Activated naive CD8-positive, alpha-beta T cell treated with anti-CD3 and anti-CD28 coated beads for 36 hours (primary cell): ENCODE measurements around the gene SGK1. TPM values are rescaled to one million over a fixed set of nuclear protein-coding genes. Genes with fewer than 3 reads are reported as not detected.

Experiments
- DNase-seq: peaks from one replicate; pipeline ENCODE4 v3.0.0; 2021
- H3K27ac Mint-ChIP-seq: one replicate; pipeline ENCODE4 v1.8.0; 2022; ENCODE audit warnings: mild to moderate bottlenecking, moderate library complexity, mixed read lengths
- H3K27me3 Mint-ChIP-seq: one replicate; pipeline ENCODE4 v1.8.0; 2022; ENCODE audit warnings: mild to moderate bottlenecking, mixed read lengths
- H3K36me3 Mint-ChIP-seq: one replicate; pipeline ENCODE4 v1.8.0; 2021; ENCODE audit warnings: mild to moderate bottlenecking, mixed read lengths
- H3K4me1 Mint-ChIP-seq: one replicate; pipeline ENCODE4 v1.8.0; 2021; ENCODE audit warnings: mixed read lengths
- H3K4me3 Mint-ChIP-seq: one replicate; pipeline ENCODE4 v1.8.0; 2022; ENCODE audit warnings: mild to moderate bottlenecking, moderate library complexity, mixed read lengths
- H3K9me3 Mint-ChIP-seq: one replicate; pipeline ENCODE4 v1.8.0; 2022; ENCODE audit warnings: mixed read lengths
- total RNA-seq, 2 experiments: library from RNA; stranded (reverse); gene quantifications; one replicate each; pipeline ENCODE4 v1.2.3, GENCODE V29; 2021

SGK1 gene
- total RNA-seq, 2 experiments from 2014 or later: 129 to 141 TPM

- no peaks in the 10 kb centered on the region for H3K27me3 Mint-ChIP-seq
- peaks cover 47% of the 10 kb centered on the region for H3K4me1 Mint-ChIP-seq
- H3K36me3 Mint-ChIP-seq: peaks cover 40% of the 10 kb centered on the region
- H3K4me3 Mint-ChIP-seq: peak overlapping the region; percentile 99
- peak; percentile 23 for DNase-seq
- H3K27ac Mint-ChIP-seq: peak overlapping the region; percentile 99
- no peaks in the 10 kb centered on the region for H3K9me3 Mint-ChIP-seq
Observed at GRCh38 chr6:134176264-134176975, 141.5 kb downstream of the SGK1 start.

GRCh38 chr6:134175532-134176263, 142.2 kb downstream of the SGK1 start:
- peak; percentile 60 for DNase-seq
- Mint-ChIP-seq H3K9me3 (no peaks in the 10 kb centered on the region), H3K4me1 (peaks cover 55% of the 10 kb centered on the region), H3K27ac (peak overlapping the region; percentile 97), H3K36me3 (peaks cover 47% of the 10 kb centered on the region), H3K4me3 (peak overlapping the region; percentile 99), H3K27me3 (no peaks in the 10 kb centered on the region)

GRCh38 chr6:134174672-134175531, 143.0 kb downstream of the SGK1 start:
- H3K4me1 Mint-ChIP-seq: peaks cover 61% of the 10 kb centered on the region
- H3K4me3 Mint-ChIP-seq: peak overlapping the region; percentile 99
- H3K27me3 Mint-ChIP-seq: no peaks in the 10 kb centered on the region
- H3K27ac Mint-ChIP-seq: peak overlapping the region; percentile 97
- DNase-seq: peak; percentile 92
- H3K36me3 Mint-ChIP-seq: peaks cover 52% of the 10 kb centered on the region
- H3K9me3 Mint-ChIP-seq: no peaks in the 10 kb centered on the region

GRCh38 chr6:134173936-134174671, 143.8 kb downstream of the SGK1 start:
- no peaks in the 10 kb centered on the region for H3K9me3 Mint-ChIP-seq
- H3K27me3 Mint-ChIP-seq: no peaks in the 10 kb centered on the region
- peak overlapping the region; percentile 95 for H3K27ac Mint-ChIP-seq
- DNase-seq: peak; percentile 78
- peaks cover 60% of the 10 kb centered on the region for H3K36me3 Mint-ChIP-seq
- peaks cover 64% of the 10 kb centered on the region for H3K4me1 Mint-ChIP-seq
- H3K4me3 Mint-ChIP-seq: peak overlapping the region; percentile 99

GRCh38 chr6:134173366-134173725, 144.6 kb downstream of the SGK1 start:
- Mint-ChIP-seq H3K4me3 (peak overlapping the region; percentile 99), H3K9me3 (no peaks in the 10 kb centered on the region), H3K4me1 (peaks cover 60% of the 10 kb centered on the region), H3K27ac (peak overlapping the region; percentile 95), H3K36me3 (peaks cover 68% of the 10 kb centered on the region), H3K27me3 (no peaks in the 10 kb centered on the region)
- DNase-seq: no peak

- Mint-ChIP-seq H3K27ac (peak overlapping the region; percentile 95), H3K36me3 (peaks cover 73% of the 10 kb centered on the region), H3K9me3 (no peaks in the 10 kb centered on the region), H3K4me3 (peak overlapping the region; percentile 99), H3K4me1 (peaks cover 58% of the 10 kb centered on the region), H3K27me3 (no peaks in the 10 kb centered on the region)
- no peak for DNase-seq
Observed at GRCh38 chr6:134172706-134173365, 145.1 kb downstream of the SGK1 start.

- Mint-ChIP-seq H3K9me3 (no peaks in the 10 kb centered on the region), H3K4me3 (peak overlapping the region; percentile 99), H3K27me3 (no peaks in the 10 kb centered on the region), H3K4me1 (peaks cover 53% of the 10 kb centered on the region), H3K27ac (peak overlapping the region; percentile 95), H3K36me3 (peaks cover 77% of the 10 kb centered on the region)
- no peak for DNase-seq
Observed at GRCh38 chr6:134172020-134172705, 145.7 kb downstream of the SGK1 start.

- H3K27ac Mint-ChIP-seq: peak overlapping the region; percentile 95
- peak overlapping the region; percentile 99 for H3K4me3 Mint-ChIP-seq
- H3K4me1 Mint-ChIP-seq: peaks cover 49% of the 10 kb centered on the region
- H3K27me3 Mint-ChIP-seq: no peaks in the 10 kb centered on the region
- DNase-seq: no peak
- peaks cover 77% of the 10 kb centered on the region for H3K36me3 Mint-ChIP-seq
- no peaks in the 10 kb centered on the region for H3K9me3 Mint-ChIP-seq
Observed at GRCh38 chr6:134171517-134171916, 146.4 kb downstream of the SGK1 start.

GRCh38 chr6:134170844-134171243, 147.1 kb downstream of the SGK1 start:
- Mint-ChIP-seq H3K9me3 (no peaks in the 10 kb centered on the region), H3K4me3 (peak overlapping the region; percentile 99)

GRCh38 chr6:134169871-134170486, 147.9 kb downstream of the SGK1 start:
- Mint-ChIP-seq H3K9me3 (no peaks in the 10 kb centered on the region), H3K27ac (peak overlapping the region; percentile 50), H3K4me1 (peaks cover 42% of the 10 kb centered on the region), H3K4me3 (peak overlapping the region; percentile 99), H3K27me3 (no peaks in the 10 kb centered on the region), H3K36me3 (peaks cover 73% of the 10 kb centered on the region)
- DNase-seq: no peak

More at GRCh38 chr6:134170844-134171243, 147.1 kb downstream of the SGK1 start:
- peaks cover 75% of the 10 kb centered on the region for H3K36me3 Mint-ChIP-seq
- peaks cover 45% of the 10 kb centered on the region for H3K4me1 Mint-ChIP-seq
- peak overlapping the region; percentile 49 for H3K27ac Mint-ChIP-seq
- H3K27me3 Mint-ChIP-seq: no peaks in the 10 kb centered on the region
- DNase-seq: no peak

GRCh38 chr6:134168590-134169208, 149.2 kb downstream of the SGK1 start:
- Mint-ChIP-seq H3K4me1 (peaks cover 38% of the 10 kb centered on the region), H3K4me3 (peak overlapping the region; percentile 23), H3K9me3 (no peaks in the 10 kb centered on the region), H3K27ac (peak overlapping the region; percentile 6), H3K27me3 (no peaks in the 10 kb centered on the region), H3K36me3 (peaks cover 63% of the 10 kb centered on the region)
- no peak for DNase-seq

GRCh38 chr6:134166511-134167261, 151.2 kb downstream of the SGK1 start:
- Mint-ChIP-seq H3K27me3 (no peaks in the 10 kb centered on the region), H3K9me3 (no peaks in the 10 kb centered on the region), H3K4me3 (no peak overlapping the region), H3K4me1 (peaks cover 24% of the 10 kb centered on the region), H3K36me3 (peaks cover 43% of the 10 kb centered on the region), H3K27ac (no peak overlapping the region)
- no peak for DNase-seq
